M059J (cell line): ENCODE data around the gene RGS11. TPM values are rescaled to one million over a fixed set of nuclear protein-coding genes. Genes with fewer than 3 reads are reported as not detected.

Experiments used
- DNase-seq: peaks from one replicate; pipeline ENCODE4 v3.0.0-alpha.2; 2012; ENCODE audit warnings: low read depth
- total RNA-seq: library from RNA; depleted of rRNA; stranded (reverse); fragments of >200 nt; shearing (Covaris generic); gene quantifications from 2 replicates; pipeline ENCODE4 v1.2.3, GENCODE V29; 2014

Gene RGS11
- total RNA-seq, 1 experiment from 2014 or later = not detected

- no peak for DNase-seq
These were observed 21.2 kb upstream of the RGS11 start for GRCh38 chr16:296806-297510.

DNA sequence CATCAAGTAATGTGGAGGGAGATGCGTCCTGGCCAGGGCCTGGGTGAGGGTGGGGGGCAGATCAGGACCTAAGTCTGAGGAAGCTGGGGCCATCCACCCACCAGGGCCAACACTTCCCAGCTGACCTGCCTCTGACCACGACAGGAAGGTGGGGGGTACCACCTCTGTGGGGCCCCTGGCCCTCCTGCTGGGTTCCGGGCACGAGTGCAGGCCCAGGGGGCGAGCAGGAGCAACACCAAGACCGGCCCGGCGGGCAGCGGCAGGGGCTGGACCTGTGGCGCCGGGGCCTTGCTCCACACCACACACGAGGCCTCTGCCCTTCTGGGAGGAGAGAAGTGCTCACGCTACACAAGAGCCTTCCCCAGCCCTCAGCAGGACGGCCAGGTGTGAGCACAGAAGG, 20.5 kb upstream of the RGS11 start:
- no peak for DNase-seq

GRCh38 chr16:293043-293775, 17.5 kb upstream of the RGS11 start:
- no peak for DNase-seq

DNA sequence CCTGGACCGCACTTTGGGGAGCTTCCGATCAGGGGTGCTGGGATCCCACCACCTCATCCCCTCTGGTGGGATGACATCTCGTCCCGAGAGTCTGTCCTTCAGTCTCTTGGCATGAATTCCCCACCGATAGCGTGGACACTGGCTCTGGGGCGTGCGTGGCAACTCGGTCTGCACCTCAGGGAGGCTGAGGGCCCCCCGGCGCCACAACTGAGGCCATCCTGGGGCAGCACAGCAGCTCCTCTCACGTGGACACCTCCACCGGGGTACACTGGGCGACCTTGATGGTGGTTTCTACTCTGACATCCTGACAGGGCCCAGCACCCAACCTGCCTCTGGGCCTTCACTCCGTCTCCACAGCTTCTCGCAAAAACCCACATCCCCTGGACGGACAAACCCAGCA, 15.8 kb upstream of the RGS11 start:
- DNase-seq = no peak

- DNase-seq = no peak
These were observed 15.1 kb upstream of the RGS11 start for GRCh38 chr16:290681-291405.

- DNase-seq = no peak
These were observed 14.4 kb upstream of the RGS11 start for GRCh38 chr16:290015-290680.

- DNase-seq = no peak
These were observed 13.8 kb upstream of the RGS11 start for GRCh38 chr16:289395-289997.

DNA sequence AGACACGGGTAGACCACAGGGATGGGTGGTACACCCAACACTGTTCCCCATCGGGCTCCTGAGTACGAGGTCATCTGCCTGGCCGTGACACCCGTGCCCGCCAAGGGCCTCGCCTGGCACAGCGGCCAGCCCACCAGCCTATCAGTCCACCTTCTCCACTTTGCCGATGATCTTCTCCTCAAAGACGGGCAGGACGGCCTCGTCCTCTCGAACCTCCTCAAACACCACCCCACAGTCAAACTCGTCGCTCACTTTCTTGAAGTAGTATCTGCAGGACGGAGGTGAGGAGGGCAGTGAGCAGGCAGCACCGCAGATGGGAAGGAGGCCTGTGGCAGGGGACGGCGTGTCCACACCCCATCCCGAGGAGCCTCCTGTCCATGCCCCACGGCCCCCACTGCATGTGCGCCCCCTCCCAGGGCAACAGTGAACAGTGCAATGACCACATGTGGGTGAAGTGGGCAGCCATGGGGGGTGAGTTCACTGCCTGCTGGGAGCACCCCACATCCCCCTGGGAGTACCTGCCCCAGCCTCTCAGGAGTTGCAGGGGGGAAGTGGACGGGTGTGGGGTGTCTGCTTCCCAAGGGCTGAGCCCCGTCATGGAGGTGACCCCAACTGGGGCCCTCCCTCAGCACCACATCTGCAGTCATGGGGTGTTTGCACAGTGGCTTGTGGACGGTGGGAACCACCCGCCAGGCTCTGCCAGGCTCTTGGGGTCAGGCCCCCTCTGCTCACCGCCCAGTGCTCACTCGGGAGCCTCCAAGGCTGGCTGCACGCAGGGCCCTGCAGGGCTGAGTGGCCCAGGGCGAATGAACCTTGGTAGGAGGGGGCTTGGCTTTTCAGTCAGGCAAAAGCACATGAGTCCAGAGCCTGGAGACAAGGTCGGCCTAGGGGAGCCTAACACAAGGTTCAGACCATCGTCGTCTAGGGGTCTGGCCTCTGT, 12.5 kb upstream of the RGS11 start:
- no peak for DNase-seq

DNA sequence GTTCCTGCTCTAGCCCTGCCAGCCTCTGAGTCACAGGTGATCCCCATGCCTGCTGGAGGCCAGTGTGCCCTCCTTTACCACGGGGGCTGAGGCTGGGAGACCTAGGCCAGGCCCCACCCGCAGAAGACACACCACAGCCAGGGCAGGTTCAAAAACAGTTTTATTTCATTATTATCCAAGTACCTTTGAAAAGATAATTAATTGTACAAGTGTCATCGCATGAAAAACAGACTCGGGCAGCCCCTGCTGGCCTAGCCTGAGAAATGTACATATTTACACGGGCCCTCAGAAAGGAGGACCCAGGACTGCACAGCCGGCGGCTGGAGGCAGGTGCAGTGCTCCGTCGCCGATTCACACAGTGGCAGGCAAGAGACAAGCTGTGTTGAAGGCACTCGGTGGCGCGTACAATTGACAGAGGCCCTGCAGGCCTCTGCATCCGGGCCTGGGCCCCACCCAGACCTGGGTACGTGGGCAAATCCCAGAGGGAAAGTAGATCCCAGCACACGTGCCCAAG, 11.6 kb upstream of the RGS11 start:
- no peak for DNase-seq

DNA sequence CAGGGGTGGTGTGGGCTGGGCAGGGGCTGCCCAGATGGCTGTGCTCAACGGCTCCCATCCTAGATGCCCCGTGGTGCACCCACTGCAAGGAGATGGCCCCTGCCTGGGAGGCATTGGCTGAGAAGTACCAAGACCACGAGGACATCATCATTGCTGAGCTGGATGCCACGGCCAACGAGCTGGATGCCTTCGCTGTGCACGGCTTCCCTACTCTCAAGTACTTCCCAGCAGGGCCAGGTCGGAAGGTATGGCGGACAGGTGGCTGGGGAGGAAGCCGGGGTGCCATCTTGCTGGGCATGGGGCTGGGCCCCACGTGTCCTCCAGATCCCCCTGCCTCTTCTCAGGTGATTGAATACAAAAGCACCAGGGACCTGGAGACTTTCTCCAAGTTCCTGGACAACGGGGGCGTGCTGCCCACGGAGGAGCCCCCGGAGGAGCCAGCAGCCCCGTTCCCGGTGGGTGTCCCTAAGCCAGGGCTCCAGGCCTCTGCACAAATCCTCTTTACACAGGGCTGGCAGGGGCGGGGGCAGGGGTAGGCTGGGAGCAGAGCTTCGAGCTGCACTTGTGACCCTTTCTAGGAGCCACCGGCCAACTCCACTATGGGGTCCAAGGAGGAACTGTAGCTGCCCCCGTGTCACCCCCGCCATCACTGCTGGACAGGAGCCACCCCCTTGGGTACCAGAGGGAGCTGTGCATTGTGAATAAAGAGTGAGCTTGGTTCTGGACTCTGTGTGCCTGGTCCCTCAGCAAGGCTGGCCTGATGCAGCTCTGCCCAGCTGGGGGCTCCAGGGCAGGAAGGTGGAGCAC, 10.9 kb upstream of the RGS11 start:
- no peak for DNase-seq

GRCh38 chr16:285146-286055, 9.7 kb upstream of the RGS11 start:
- no peak for DNase-seq

DNA sequence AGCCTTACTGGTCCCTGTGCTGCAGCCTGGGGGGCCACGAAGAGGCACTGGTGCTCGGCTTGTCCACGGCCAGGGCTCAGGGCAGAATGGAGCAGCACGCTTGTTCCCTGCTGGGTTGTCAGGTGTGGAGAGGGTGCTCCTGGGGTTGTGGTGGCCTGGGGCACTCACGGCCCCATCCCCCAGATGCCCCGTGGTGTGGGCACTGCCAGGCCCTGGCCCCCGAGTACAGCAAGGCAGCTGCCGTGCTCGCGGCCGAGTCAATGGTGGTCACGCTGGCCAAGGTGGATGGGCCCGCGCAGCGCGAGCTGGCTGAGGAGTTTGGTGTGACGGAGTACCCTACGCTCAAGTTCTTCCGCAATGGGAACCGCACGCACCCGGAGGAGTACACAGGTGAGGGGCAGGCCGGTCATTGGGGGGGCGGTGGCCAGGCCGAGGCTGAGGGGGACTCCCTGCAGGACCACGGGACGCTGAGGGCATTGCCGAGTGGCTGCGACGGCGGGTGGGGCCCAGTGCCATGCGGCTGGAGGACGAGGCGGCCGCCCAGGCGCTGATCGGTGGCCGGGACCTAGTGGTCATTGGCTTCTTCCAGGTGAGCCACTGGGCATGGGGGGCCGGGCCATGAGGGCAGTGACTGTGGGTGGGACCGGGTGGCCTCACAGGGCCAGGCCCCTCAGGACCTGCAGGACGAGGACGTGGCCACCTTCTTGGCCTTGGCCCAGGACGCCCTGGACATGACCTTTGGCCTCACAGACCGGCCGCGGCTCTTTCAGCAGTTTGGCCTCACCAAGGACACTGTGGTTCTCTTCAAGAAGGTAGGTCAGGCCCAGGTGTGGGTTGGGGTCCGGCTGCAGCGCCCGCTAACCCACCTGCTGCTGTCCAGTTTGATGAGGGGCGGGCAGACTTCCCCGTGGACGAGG, 8.7 kb upstream of the RGS11 start:
- no peak for DNase-seq

GRCh38 chr16:283033-283805, 7.5 kb upstream of the RGS11 start, which contains the start of gene PDIA2:
PDIA2 (plus strand) TSS chr16:283164; CDS start chr16:283170, 6 bp downstream.
- DNase-seq = no peak

GRCh38 chr16:282491-282890, 6.7 kb upstream of the RGS11 start:
- DNase-seq = no peak

DNA sequence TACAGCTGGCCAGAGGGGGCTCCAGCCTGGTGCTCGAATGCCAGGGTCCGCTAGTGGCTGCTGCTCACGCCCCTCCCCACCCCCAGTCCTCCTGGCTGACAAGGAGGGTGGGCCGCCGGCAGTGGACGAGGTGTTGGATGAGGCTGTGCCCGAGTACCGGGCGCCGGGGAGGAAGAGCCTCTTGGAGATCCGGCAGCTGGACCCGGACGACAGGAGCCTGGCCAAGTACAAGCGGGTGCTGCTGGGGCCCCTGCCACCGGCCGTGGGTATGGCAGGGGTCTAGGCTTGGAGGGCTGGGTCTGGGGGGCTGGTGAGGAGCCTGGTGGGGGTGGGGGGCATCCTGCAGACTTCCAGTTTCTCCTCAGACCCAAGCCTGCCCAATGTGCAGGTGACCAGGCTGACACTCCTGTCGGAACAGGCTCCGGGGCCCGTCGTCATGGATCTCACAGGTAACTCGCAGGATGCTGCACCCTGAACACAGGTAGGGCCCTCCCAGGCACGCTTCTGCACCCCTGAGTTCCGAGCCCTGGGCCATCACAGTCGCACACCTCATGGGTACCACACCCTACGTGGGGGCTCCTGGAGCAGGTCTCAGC, 6.0 kb upstream of the RGS11 start:
- DNase-seq = peak; percentile 14
